GM12801 (cell line): ENCODE data around the gene KLHL40.

Source experiments
- TF ChIP-seq, protein P1 (sequence below): IDR thresholded peaks from one replicate; pipeline ENCODE4 v1.5.1; 2011; ENCODE audit warnings: control low read depth; ENCODE audit not compliant: insufficient read length; ENCODE audit errors: extremely low read depth

The KLHL40 gene

DNA sequence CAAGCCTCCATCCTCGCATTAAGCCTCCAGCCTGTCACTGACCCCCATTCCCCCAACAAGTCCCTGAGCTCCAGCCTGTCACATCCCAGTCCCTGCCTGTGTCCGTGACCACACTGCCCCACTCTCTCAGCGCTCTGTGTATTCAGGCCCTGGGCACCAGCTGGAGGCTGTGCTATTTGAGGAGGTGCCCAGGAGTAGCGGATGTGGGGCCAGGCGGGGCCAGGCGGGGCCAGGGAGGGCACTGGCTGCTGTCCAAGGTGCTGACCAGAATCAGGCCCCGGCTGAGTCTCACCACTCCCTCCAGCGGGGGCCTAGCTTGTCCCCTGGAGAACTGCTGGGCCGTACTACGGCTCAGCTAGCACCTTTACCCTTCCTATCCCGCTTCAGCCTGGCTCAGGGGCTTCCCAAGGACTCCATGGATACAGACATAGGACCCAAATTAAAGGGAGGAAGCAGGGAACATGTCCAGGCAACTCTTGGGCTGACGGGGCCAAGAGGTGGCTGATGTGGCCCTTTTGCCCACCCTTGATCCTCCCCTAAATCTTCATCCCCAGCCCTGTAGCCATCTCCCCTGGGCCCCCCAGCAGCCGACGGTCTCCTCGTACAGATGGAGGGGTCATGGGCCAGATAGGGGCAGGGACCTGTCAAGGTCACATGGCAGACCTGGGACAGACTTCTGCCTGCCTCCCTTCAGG lies 16.2 kb downstream of the KLHL40 start:
- TF ChIP-seq, protein P1, sequence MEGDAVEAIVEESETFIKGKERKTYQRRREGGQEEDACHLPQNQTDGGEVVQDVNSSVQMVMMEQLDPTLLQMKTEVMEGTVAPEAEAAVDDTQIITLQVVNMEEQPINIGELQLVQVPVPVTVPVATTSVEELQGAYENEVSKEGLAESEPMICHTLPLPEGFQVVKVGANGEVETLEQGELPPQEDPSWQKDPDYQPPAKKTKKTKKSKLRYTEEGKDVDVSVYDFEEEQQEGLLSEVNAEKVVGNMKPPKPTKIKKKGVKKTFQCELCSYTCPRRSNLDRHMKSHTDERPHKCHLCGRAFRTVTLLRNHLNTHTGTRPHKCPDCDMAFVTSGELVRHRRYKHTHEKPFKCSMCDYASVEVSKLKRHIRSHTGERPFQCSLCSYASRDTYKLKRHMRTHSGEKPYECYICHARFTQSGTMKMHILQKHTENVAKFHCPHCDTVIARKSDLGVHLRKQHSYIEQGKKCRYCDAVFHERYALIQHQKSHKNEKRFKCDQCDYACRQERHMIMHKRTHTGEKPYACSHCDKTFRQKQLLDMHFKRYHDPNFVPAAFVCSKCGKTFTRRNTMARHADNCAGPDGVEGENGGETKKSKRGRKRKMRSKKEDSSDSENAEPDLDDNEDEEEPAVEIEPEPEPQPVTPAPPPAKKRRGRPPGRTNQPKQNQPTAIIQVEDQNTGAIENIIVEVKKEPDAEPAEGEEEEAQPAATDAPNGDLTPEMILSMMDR: no peak

DNA sequence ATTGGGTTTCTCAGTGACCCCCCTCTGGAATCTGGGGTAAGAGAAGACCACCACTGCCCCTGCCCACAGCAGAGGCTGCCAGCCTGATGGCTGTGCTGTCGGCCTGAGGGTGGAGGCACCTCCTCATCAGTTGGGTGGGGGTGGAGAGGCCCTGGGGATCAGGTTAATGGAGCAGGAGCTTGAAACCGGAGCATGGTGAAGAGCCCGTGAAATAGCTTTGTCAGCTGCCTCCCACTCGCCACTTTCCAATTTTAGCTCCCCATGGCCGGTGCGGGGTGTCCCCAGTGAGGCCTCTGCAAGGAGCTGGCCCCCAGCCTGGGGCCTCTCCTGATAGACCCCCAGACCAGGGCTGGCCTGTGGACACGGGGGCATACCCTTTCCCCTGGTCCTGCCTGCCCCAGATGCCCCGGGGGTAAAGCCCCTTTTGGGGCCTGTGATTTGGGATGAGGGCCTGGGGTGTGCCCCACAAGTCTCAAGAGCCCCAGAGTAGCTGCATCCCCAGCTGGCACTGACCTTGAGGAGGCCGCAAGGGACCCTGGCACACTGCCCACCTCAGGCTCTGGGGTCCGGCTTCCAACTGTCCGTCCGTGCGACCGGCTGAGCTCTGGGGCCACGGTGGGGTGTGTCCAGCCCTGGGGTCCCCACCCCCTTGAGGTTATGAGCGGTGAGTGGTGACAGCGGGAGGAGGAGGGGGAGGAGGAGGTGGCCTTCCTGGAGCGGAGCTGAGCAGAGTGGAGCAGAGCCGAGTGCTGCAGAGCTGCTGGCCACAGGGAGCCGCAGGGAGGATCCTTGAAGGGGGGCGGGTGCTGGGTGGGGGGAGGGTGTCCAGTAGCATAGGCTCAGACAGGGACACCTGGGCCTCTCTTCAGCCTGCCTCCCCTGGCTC lies 17.0 kb downstream of the KLHL40 start, which contains the start of gene HHATL:
TSS of gene HHATL (minus strand) at position 733 of the 886 bp plus-strand sequence. CDS start 1,972 bp downstream, outside the sequence.
- TF ChIP-seq, protein P1: no peak

DNA sequence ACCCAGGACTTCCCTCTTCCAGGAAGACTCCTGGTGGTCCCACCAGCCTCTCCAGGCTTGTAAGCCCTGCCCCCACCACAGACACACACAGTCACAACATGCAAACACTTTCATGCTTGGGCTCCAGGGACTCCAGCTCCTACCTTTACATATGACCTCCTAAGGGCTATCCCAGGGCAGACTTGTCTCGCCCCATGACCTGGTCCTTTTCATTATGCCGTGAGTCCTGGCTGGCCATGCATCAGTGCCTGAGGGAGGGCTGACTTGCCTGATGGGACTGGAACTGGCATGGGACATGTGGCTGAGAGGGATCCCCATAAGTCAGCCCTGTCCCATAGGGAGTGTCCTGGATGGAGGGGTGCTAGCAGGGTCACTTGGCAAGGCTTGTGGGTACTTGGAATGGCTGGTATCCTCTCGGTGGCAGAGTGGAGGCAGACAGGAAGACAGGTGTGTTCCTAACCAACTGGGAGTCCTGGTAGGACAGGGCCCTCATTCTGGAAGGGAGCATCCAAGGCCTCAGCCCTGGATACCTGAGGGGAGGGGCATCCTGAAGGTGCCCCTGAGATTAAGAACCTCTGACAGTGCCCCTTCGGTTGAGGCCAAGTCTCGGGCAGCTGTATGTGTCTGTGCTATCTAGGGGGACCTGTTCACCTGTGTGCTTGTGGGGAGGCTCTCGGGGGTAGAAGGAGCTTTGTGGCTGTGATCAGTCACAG lies 17.8 kb downstream of the KLHL40 start:
- TF ChIP-seq, protein P1: no peak

DNA sequence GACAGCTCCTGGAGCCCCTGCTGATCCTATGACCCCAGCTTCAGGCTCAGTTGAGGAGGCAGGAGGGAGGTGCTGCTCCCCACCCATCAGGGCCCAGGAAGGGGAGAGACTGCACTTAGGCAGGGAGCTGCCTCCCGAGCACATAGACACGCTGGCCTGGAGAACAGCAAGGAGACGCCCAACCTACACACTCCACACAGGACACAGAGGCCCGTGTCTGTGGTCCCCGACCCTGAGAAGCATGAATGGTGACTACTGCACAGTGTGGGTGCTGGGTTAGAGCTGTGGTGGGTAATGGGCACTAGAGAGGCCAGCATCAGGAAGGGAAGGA lies 18.3 kb downstream of the KLHL40 start:
- TF ChIP-seq, protein P1: no peak

DNA sequence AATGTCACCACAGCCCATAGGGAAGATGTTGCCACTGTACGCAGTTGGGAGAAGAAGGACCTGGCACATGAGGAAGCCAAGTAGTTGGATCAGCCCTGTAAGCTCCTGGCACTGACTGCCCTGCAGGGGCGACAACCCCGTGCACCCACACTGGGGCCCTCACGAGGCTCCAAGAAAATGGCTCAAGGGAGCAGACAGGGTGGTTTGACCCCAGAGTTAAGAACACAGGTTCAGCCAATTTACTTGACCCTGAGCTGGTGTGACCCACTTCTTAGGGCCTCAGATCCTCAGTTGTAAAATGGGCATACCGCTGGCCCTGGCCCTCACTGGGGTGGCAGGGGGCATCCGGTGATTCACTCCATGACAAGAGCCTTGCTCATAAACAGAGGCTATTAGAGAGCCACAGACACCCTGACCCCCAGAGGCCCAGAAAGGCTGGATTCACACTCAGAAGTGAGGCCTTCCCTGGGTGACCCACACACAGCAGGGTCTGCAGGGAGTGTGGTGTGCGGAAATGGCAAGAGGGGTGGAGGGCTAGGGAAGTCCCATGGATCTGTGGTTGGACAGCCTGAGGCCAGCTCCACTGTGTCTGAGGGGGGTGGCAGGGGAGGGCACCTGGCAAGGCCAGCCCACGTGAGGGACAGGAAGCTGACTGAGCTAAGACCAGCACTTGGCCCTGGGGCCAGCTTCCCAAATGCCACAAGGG lies 19.0 kb downstream of the KLHL40 start:
- TF ChIP-seq, protein P1: no peak

DNA sequence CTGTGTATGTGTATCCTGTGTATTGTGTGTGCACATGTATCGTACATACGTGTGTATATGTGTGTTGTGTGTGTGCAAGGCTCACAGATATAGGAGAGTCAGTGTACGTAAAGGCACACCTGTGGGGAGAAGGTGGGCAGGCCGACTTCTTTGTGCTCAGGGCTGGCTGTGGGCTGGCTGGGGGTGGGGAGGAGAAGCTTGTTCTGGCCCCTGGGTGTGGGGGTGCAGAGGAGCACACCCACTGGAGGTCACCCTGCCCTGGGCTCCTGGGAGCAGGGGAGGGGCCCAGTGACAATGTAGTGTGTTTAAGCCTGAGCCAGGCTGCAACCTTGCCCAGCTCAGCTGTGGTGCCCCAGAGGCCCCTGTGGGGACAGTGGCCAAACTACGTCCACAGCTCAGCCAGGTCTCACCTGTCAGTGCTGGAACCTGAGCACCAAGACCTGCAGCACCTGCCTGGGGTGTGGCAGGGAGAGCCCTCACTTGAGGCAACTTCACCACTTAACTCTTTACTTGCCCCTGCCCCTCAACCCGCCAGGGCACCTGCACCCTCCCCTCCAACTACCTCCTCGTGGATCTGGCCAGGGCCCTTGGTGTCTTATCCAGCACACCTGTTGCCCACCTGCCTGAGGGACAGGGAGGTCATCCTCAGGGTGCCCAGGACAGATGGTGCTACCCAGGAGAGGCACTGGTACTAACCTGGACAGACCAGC lies 19.9 kb downstream of the KLHL40 start:
- TF ChIP-seq, protein P1: no peak
